Measurements from ENCODE around the gene SGSM2.

DNA sequence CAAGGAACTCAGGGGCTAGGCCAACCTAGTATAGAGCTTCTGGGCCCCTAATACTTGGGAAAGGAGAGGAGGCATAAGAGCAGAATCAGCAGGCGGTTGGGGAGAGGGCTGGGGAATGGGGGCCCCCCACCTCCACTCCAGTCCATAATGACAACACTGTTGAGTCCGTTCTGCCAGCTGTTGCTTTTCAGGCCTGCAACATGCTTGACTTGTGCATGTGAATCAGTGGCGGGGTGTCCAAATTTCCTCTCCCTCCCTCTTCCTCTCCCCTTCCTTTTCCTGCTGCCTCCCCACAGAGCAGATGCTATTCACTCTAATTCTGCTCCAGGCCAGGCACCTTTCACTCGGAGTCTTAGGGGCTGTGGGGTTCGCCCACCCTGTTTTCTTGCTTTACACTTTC, 31.7 kb downstream of the SGSM2 start:
- no peak for TF ChIP-seq CTCF (IDR thresholded peaks at IDR 0.05)
- TF ChIP-seq POLR2A (IDR thresholded peaks at IDR 0.05), result no peak
- no peak for TF ChIP-seq EP300 (IDR thresholded peaks at IDR 0.05)
